GM18526 (cell line): Measurements from ENCODE around the gene POMGNT2.

Experiments
- POLR2A ChIP-seq: IDR thresholded peaks from 3 replicates; pipeline ENCODE4 v1.6.1; 2011; ENCODE audit not compliant: insufficient read length; ENCODE audit errors: extremely low read depth

Gene POMGNT2

GRCh38 chr3:43087249-43087776 lies 18.6 kb downstream of the POMGNT2 start:
- no peak for TF ChIP-seq POLR2A

- TF ChIP-seq POLR2A = no peak
Measured at GRCh38 chr3:43086460-43087165, 19.3 kb downstream of the POMGNT2 start.

DNA sequence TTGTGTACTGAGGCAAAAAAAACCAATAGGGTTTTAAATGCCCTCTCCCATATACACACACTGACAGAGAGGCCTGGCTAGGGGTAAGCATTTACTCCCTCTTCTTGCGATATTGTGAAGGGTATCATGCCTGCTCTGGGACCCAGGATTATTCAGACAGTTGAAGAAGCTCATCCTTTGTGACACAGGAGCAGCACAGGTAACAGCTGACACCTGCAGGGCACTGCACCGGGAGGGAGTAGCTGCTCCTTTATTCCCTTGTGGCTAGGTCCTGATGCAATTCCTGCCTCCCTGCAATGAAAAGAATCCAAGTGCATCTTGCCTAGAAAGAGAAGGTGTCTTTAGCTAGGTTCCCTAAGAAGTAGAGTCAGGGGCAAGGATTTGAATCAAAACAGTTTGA lies 23.4 kb downstream of the POMGNT2 start:
- TF ChIP-seq POLR2A = no peak

DNA sequence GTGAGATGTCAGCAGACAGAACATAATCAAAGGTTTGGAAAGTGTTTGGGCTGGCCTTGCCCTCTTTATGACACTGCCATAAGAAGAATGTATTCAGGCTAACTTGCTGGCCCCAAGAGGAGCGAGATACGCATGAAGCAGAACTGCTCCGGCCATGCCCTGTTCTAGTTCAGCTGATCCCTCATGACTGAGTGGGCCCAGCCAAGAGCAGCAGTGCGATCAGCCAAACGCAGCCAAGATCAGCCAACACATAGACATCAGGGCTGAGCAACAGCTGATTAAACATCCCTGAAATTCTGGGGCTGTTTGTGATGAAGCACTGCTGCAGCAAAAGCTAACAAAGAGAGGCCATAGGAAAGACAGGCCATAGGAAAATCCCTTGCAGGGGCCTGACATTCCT lies 24.1 kb downstream of the POMGNT2 start:
- TF ChIP-seq POLR2A = no peak

DNA sequence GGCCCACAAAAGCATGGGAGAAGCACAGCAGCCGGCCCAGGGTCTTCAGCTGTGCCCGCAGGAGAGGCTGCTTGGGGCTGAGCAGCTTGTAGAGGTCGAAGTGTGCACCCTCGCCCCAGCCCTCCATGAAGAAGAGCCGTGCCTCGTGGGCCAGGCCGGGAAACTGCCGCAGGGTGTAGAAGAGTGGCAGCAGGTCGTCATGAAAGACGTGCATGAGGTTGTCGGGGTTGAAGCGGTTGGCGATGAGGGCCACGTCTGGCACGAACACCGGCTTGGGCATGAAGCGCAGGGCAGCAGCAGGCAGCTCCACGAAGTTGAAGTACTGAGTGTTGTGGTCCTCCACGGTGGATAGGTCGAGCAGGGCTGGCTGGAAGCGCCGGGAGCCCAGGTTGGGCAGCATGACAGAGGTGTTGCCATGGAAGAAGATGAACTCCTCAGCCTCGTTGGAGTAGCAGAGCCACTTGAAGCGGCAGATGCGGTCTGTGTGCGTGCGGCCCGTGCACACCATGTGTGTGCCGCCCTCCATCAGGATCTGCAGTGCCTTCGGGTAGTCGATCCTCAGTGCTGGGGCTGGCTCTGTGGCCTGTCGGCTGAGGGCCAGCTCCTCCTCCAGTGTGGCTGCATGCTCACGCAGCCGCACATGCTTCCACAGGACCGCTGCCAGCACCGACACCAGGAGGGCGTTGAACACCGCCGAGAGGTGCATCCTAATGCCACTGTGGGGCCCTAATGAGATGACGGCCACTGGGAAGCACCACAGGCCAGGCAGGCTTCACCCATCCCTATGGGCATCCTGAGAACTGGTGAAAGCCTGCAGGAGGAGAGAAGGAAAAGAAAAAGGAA lies 24.9 kb downstream of the POMGNT2 start:
- no peak for TF ChIP-seq POLR2A

GRCh38 chr3:43079536-43080332 lies 26.1 kb downstream of the POMGNT2 start:
- TF ChIP-seq POLR2A = no peak

DNA sequence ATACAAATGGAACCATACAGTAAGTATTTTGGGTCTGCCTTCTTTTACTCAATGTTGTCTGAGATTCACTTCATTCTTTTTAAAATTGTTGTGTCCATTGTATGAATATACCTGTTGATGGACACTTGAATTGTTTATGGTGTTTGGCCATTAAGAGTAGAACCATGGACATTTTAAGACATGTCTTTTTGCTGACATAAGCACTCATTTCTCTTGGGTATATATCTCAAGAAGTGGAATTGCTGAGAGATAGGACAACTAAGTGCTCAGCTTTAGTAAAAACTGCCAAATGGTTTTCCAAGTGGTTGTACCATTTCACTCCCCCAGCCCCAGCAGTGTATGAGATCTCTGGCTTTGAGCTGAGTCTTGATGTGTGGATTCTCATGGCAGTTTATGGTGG lies 28.2 kb downstream of the POMGNT2 start:
- no peak for TF ChIP-seq POLR2A

DNA sequence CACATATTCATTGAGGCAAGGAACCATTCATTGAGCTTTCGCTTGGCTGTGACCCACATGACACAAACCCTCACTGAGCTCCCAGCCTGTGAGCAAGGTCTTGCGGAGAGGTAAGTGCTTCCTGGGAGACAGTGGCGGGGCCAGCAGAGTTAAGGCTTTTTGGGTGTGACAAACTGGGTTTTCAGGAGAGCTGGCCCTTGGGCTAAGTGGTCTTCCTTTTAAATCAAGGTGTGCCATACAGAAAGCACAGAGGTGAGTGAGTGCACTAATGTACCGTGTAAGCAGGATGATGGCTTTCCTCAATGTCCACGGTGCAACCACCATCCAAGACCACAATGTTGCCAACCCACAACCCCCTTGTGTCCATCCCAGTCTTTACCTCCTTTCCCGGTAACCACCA lies 28.6 kb downstream of the POMGNT2 start:
- no peak for TF ChIP-seq POLR2A

DNA sequence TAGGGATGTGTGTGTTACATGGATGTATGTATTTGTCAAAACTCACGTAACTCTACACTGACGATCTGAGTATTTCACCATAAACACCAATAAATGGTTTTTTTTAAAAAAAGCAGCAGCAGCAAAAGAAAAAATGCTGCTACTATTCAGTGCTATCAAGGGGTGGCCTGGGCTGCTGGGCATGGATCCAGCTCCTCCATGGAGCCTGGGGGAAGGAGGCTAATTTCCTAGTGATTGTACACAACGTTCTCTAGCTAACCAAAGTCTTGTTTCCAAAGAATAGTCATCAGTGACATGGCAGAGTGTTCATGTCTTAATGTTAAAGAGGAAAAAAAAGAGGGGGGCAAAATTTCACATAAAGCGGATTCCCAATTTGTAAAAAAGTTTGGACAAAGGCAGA lies 29.0 kb downstream of the POMGNT2 start:
- TF ChIP-seq POLR2A = no peak

- no peak for TF ChIP-seq POLR2A
Measured at GRCh38 chr3:43075904-43076661, 29.8 kb downstream of the POMGNT2 start.

DNA sequence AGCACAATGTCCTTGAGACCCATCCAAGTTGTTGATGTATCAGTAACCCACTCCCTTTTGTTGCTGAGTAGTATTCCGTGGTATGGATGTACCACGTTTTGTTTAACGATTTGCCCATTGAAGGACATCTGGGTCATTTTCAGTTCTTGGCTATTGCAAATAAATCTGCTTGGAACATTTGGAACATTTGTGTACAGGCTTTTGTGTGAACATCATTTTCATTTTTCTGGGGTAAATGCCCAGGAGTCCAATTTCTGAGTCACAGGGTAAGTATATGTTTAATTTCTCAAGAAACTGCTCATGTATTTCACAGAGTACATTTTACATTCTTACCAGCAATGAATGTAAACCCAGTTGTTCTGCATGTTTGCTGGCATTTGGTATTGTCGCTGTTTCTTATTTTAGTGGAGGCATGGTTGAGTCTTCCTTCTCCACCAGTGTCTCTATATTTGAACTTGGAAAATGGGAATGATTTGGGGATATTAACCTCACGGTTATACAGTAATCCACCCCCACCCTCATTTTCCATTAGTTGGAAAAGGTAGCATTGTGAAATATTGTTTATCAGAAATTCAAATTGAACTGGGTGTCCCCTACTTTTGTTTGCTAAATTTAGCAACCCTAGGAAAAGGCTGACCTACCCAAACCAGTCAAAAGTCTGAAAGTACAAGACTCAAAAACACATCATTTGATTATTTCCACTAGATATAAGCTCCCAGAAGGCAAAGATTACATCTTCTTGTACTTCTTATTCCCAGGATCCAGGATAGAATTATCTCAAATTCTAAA lies 30.8 kb downstream of the POMGNT2 start:
- no peak for TF ChIP-seq POLR2A

GRCh38 chr3:43074482-43074881 lies 31.4 kb downstream of the POMGNT2 start:
- TF ChIP-seq POLR2A = no peak

DNA sequence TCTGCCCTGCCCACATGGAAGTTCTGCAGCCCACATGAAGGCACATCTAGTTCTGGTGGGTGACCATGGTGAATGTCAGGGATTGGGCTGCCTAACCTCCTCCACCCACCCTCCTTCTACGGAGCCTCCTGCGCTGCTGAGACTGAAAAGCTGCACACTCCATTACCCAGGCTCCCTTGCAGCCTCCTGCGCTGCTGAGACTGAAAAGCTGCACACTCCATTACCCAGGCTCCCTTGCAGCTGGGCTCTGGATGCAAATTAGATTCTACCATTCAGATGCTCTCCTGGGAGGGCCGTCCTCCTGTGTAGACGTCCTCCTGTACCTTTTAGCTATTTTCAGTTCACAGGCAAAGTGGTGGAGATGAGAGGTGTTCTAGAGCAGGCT lies 32.1 kb downstream of the POMGNT2 start:
- TF ChIP-seq POLR2A = no peak
